Fibroblast of the conjunctiva (primary cell): Measurements from ENCODE around the gene PAXIP1.
"Not testable (repeated sequence)": the region's sequence is repeated elsewhere in the genome, so short reads cannot be mapped to it uniquely, and the experiment has no call there.

Experiments used
- DNase-seq: peaks from one replicate; pipeline ENCODE4 v3.0.0-alpha.2; 2010; ENCODE audit warnings: low read depth

The PAXIP1 gene

GRCh38 chr7:154937837-154938236 is 65.1 kb downstream of the PAXIP1 start:
- no peak for DNase-seq

- not testable (repeated sequence) for DNase-seq
Observed at GRCh38 chr7:154934353-154934952, 68.5 kb downstream of the PAXIP1 start.

- DNase-seq, result no peak
Observed at GRCh38 chr7:154931906-154932305, 71.0 kb downstream of the PAXIP1 start.

GRCh38 chr7:154929006-154929726 is 73.8 kb downstream of the PAXIP1 start:
- no peak for DNase-seq

GRCh38 chr7:154928136-154929005 is 74.6 kb downstream of the PAXIP1 start:
- peak; percentile 88 for DNase-seq

GRCh38 chr7:154927624-154928125 is 75.2 kb downstream of the PAXIP1 start:
- peak; percentile 90 for DNase-seq

- not testable (repeated sequence) for DNase-seq
Observed at GRCh38 chr7:154922472-154922871, 80.5 kb downstream of the PAXIP1 start.

- no peak for DNase-seq
Observed at GRCh38 chr7:154919344-154920225, 83.3 kb downstream of the PAXIP1 start.

GRCh38 chr7:154918741-154919140 is 84.2 kb downstream of the PAXIP1 start:
- DNase-seq, result no peak

- DNase-seq, result no peak
Observed at GRCh38 chr7:154918266-154918665, 84.7 kb downstream of the PAXIP1 start.

- no peak for DNase-seq
Observed at GRCh38 chr7:154917808-154918160, 85.1 kb downstream of the PAXIP1 start.

GRCh38 chr7:154916856-154917807 is 85.8 kb downstream of the PAXIP1 start:
- no peak for DNase-seq

GRCh38 chr7:154916381-154916780 is 86.5 kb downstream of the PAXIP1 start:
- DNase-seq, result no peak

GRCh38 chr7:154915600-154915999 is 87.3 kb downstream of the PAXIP1 start:
- DNase-seq, result no peak

GRCh38 chr7:154914996-154915380 is 87.9 kb downstream of the PAXIP1 start:
- DNase-seq, result no peak

- DNase-seq, result no peak
Observed at GRCh38 chr7:154914308-154914995, 88.5 kb downstream of the PAXIP1 start.

GRCh38 chr7:154913638-154914307 is 89.2 kb downstream of the PAXIP1 start:
- peak; percentile 47 for DNase-seq

GRCh38 chr7:154912871-154913637 is 89.9 kb downstream of the PAXIP1 start:
- DNase-seq, result no peak
